Activated naive CD4-positive, alpha-beta T cell treated with anti-CD3 and anti-CD28 coated beads, Interleukin-2, amount 50 U/mL, for 16 hours (primary cell): ENCODE results near the gene UCP2.

ENCODE experiments used
- DNase-seq: peaks from one replicate; pipeline ENCODE4 v3.0.0-alpha.2; 2020

The UCP2 gene

GRCh38 chr11:74009675-74010305 is 27.1 kb upstream of the UCP2 start:
- DNase-seq = no peak

- no peak for DNase-seq
Measured at GRCh38 chr11:74009230-74009547, 26.5 kb upstream of the UCP2 start.

DNA sequence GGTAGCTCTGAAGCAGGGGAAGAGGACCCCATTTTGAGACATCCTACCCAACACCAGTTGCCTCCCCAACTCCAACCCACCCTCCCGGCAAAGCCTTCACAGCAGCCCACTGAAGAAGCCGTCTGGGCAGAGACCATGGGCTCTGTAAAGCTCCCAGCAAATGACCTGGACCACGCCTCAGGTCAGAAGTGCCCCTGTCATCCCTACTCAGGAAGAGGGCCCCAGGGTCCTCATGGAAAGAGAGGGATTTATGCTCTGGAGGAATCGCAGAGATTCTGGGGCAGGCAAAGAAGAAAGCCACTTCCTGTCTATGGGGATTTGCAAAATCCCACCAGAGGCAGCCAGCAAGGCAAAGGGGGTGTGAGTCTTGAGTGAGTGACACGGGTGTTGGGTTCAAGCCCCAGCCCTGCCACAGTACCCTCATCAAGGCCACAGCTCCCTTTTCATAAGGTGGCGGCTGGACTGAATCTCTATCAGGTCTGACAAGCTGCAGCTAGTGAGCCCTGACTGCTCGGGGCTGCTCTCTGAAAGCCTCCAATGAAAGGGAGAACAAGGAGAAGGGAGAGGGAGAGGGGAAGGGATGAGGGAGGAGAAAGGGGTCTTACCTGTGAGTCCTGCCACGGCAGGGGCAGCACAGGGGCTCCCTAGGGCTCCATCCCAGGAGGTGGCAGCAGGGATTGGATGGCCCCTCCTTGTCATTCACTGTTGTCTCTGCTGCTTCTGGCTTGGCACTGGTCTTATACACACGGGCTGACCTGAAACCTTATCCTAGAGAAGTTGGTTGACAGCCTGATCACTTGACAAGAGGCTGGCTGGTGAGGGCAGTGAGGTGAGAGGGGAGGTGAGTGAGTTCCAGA is 26.0 kb upstream of the UCP2 start, which contains the start of gene UCP3:
Gene UCP3 (minus strand): TSS at position 713 of the 857 bp plus-strand sequence. CDS start 2,043 bp downstream, outside the sequence.
- no peak for DNase-seq

DNA sequence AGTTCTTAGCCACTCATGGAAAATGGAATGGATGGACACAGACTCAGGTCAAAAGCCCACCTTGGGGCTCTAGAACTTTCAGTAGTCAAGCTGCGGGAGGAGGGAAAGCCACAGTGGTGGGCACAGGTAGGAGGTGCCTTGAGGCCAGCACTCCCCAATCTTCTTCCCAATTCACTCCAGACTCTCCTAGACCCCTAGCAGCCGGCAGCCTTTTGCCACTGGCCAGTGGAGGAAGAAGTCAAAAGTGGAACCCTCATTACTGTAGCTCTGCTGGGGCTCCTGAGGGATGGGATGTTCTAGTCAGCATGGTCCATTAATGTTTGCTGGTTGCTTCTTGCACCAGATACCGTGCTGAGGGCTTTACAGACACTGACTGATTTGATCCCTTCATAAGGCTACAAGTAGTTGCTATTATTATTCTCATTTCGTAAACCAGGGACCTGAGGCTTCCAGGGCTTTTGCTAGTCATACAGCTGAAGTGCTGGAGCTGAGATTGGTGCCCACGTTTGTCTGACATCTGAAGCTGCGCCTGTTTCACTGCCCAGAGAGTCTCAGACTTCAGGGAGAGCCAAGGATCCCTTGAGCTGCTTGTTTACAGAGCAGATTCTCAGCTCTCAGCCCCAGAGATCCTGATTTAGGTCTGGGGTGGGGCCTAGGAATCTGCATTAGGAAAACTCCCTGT is 25.2 kb upstream of the UCP2 start:
- no peak for DNase-seq

GRCh38 chr11:74006743-74007304 is 24.2 kb upstream of the UCP2 start:
- no peak for DNase-seq

DNA sequence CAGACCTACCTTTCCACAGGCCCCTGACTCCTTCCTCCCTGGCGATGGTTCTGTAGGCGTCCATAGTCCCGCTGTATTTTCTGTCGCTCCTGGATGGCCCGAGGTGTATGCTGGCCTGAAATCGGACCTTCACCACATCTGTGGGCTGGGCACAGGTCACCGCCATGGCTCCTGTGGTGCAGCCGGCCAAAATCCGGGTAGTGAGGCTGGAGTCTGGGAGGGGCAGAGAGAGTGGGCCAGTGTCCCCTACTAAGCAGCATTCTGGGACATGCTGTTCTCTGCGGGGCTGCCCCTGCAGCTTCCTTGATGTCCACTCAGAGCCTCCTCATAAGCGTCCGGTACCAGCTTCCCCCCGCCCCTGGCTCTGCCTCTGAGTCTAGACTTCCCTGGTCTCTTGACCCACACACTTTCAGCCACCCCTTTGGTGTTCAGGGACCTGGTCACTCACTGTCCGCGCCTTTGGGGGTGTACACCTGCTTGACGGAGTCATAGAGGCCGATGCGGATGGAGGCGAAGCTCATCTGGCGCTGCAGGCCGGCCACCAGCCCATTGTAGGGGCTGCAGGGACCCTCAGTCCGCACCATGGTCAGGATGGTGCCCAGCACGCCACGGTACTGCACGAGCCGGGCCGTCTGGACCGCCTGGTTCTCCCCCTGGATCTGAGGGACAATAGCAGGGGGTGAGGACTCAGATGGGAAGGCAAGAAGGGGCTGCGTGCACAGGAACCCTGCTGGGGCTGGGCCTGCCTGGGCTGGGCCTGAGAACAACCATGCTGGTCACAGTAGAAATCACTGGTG is 23.3 kb upstream of the UCP2 start:
- DNase-seq = no peak

- peak; percentile 73 for DNase-seq
Measured at GRCh38 chr11:74004759-74005615, 22.3 kb upstream of the UCP2 start.

DNA sequence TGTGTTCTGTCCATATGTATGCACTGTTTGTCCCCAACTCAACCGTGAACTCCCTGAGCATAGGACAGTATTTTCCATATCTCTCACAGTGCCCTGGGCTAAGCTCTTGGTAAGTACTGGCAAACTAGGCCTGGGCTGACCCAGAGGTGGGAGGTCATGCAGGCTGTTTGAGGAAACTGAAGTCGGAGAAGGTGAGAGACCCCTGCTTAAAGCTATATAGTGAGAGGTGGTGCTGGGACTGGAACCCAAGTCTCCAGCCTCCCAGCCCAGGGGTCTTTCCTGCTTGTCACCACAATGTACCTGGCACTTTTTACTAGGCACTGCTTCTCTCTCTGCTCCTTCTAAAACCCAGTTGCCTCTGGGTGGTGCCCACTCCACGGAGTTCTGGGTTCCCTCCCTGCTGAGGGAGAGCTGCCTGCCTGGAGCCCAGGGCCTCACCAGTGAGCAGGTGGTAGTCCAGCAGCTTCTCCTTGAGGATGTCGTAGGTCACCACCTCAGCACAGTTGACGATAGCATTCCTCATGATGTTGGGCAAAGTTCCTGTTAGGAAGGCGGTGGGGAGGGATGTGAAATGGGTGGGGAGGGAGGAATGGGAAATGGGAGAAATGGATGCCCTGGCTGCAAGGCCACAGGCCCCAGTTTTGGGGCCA is 21.5 kb upstream of the UCP2 start:
- no peak for DNase-seq

DNA sequence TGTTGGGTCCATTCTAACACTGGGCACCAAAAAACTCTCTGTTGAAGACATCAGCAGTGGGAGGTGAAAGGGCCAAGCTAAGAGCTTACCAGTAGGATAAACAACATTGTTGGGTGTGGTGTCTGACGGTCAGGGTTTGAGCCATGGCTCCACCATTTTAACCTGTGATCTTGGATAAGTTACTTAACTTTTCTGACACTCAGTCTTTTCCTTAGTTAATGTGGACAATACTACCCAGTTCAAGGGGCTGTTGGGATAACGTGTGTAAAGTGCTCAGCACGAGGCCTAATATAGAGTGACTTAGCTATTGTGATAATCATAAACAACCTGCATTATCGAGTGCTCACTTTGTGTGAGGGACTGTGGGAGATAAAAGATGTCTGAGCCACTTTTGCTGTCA is 20.2 kb upstream of the UCP2 start:
- no peak for DNase-seq

DNA sequence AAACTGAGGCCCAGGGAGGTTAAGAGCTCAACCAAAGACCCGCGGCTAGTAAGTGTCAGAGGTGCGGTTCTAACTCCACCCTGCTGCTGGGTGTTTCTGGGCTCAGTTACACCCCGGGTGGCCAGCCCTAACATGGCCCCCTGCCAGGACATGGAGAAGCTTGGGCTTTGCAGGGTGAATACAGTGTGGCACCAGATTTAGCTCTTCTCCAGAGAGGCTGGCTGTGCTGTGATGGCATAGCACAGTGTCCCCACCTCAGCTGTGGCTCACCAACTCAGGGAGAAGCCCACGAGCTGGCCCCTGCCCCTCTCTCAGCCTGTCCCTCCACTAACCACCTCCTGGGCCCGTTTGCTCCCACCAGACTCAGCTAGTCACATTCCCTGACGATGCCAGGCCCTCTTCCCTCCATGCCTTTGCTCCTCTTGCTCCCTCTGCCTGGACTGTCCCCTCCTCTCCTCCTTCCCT is 19.2 kb upstream of the UCP2 start:
- DNase-seq = no peak

DNA sequence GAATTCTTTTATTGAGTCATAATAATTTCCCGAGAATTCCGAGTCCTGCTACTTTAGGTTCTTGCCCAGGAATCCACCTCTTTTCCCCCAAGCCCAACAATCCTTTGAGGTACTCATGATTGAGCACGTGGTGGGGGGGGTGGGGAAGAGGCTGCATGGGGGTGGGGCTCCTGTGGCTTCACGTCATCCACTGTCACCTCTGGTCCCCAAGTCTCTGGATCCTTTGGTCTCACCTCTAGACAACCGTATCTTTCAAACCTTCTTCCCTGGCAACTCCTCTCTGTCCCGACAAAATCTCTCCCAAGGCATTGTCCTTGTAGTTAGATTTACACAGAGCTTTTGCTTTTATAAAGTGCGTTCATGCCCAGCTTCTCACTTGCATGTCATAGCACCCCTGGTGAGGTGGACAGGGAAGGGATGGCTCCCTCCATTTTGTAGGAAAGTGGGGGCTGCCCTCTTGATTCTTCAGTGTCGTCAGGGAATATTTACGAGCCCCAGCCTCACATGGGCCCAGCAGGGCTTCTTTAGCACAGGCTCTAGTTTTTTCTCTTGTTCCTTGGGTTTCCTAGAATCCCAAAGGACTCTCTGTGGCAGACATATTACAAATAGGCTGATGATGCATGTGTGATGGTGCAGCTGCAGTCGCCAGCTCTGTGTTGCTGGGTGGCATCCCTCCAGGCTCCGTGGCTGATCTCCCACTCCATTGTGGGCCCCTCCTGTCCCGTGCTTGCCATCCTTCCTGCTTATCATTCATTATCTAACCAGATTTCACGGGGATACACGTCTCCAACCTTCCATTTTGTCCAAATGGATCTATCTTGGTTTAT is 17.9 kb upstream of the UCP2 start:
- DNase-seq = no peak

DNA sequence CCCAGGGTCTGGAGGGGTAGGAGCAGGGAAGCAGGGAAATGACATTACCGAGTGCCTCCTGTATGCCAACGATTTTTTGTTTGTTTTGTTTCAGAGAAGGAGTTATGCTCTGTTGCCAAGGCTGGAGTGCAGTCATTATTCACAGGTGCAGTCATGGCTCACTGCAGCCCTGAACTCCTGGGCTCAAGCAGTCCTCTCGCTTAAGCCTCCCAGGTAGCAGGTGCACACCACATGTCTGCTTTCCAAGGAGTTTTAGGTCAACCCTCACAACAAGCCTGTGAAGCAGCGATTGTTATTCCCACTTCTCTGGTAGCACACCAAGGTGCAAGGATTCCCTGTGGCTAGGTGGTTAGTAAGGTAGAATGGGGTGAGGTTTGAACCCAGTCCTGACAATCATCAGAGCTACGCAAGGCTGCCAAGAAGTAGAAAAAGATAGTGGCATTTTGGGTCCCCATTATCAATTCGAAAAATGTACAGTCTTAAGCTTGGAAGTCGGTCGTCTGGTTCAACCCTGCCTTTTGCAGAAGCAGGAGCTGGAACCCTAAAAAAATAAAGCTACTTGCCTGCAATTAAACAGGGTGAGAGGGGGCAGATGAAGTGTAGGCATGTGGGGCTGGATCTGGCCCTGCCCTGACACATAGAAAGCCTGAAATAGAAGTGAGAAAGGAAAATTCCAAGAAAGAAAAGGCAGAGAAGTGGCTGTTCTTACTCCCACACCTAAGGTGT is 17.1 kb upstream of the UCP2 start:
- no peak for DNase-seq

DNA sequence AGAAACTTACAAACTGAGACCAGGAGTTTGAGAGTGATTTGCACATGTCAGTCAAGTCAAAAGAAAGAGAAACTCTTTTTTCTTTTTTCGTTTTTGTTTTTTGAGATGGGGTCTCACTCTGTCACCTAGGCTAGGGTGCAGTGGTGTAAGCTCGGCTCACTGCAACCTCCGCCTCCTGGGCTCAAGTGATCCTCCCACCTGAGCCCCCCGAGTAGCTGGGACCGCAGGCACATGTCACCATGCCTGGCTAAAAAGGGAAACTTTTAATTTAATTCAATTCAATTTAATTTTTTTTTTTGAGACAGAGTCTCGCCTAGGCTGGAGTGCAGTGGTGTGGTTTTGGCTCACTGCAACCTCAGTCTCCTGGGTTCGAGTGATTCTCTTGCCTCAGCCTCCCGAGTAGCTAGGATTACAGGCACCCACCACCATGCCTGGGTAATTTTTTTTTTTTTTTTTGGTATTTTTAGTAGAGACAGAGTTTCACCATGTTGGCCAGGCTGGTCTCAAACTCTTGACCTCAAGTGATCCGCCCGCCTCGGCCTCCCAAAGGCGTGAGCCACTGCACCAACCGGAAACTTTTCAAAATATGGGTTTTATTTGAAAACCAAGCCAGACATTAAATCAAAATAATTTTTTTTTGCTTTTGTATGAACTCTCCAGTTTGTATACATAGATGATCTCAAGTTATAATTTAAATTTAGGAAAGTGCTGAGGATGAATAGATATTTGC is 16.4 kb upstream of the UCP2 start:
- no peak for DNase-seq

DNA sequence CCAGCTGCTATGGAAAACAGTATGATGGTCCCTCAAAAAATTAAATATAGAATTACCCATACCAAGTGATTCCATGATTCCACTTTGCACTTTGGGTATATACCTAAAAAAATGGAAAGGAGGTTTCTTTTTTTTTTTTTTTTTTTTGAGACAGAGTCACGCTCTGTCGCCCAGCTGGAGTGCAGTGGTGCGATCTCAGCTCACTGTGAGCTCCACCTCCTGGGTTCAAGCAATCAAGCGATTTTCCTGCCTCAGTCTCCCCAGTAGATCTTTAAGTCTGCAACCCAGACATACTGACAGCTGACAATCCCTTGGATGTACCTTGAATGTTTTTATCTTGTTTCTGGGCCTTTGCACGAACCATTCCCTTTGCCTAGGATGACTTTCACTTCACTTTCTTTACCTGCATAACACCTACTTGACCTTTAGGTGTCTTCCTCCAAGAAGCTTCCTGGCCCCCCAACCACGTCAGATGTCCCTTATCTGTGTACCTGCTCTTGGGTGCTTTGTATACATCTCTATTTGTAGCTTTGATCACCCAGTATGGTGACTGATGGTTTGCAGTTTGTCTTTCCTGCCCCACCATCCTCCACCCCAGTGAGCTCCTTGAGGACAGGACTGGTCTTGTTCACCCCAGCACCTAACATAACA is 14.6 kb upstream of the UCP2 start:
- no peak for DNase-seq

DNA sequence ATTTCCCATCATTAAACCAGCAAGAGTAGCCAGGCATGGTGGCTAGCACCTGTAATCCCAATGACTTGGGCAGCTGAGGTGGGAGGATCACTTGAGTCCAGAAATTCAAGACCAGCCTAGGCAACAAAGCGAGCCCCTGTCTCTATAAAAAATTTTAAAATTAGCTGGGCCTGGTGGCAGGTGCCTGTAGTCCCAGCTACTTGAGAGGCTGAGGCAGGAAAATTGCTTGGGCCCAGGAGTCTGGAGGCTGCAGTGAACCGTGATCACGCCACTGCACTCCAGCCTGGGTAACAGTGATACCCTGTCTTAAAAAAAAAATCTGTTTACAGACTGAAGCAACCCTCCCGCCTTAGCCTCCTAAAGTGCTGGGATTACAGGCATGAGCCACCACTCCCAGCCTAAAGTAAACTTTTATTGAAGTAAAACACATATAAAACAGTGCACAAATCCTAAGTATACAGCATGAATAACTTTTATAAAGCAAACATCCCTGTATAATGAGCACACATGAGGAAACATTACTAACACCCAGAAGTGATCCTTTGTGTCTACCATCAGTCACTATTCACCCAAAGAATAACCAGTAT is 13.6 kb upstream of the UCP2 start:
- no peak for DNase-seq

- DNase-seq = no peak
Measured at GRCh38 chr11:73995731-73996130, 13.1 kb upstream of the UCP2 start.

DNA sequence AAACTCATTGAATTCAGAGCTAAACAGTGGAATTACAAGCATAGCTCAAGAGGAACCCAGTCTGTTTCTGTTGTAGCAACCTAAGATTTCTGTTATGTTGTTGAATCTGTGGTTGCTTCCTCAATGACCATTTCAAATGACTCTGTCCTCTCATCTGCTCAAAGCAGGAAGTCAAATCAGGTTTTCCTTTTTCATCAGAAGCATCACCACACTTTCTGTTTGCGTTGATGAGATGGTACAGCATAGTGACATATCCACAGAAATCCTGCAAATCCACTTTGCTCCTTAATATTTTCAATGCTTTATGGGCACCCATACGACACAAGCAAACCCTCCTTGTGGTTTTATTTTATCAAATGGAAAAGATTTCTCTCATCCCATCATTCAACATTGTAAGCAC is 12.6 kb upstream of the UCP2 start:
- DNase-seq = no peak

- DNase-seq = no peak
Measured at GRCh38 chr11:73991471-73992006, 8.9 kb upstream of the UCP2 start.
